Tibial artery (tissue), 4 donors: Measurements from ENCODE around the gene MYL3.
A peak's percentile ranks its signal among the peaks of the same experiment; 100 is the strongest.

Experiments
- DNase-seq, 2 donors: peaks; one replicate each; pipeline ENCODE4 v3.0.0-alpha.2; 2019
- H3K27ac ChIP-seq, 2 donors: fragments of 200-600 bp; sonication (generic) in 1 of 2; 1 replicate in 1 of 2; 2 replicates in 1 of 2; pipeline ENCODE4 v1.5.1; 2018 to 2019; ENCODE audit warnings: mild to moderate bottlenecking in 1 of 2
- H3K27me3 ChIP-seq, 2 donors: fragments of 200-600 bp; sonication (generic) in 1 of 2; one replicate each; pipeline versions ENCODE4 v1.5.1 to v1.6.0; 2016 to 2019
- H3K36me3 ChIP-seq, 3 donors: fragments of 200-600 bp; sonication (generic) in 2 of 3; one replicate each; pipeline ENCODE4 v1.5.1; 2016 to 2019; ENCODE audit warnings: mild to moderate bottlenecking in 2 of 3
- H3K4me1 ChIP-seq, 4 donors: fragments of 200-600 bp; sonication (generic) in 2 of 4; 1 replicate in 3 of 4; 2 replicates in 1 of 4; pipeline ENCODE4 v1.5.1; 2016 to 2019
- H3K4me3 ChIP-seq, 2 donors: fragments of 200-600 bp; sonication (generic) in 1 of 2; 1 replicate in 1 of 2; 2 replicates in 1 of 2; pipeline ENCODE4 v1.5.1; 2018 to 2019; ENCODE audit warnings: mild to moderate bottlenecking in 2 of 2
- H3K9me3 ChIP-seq, 3 donors: fragments of 200-600 bp; sonication (generic) in 1 of 3; one replicate each; pipeline ENCODE4 v1.5.1; 2016 to 2019
- intact Hi-C: fragments of 100-400 bp; cut with DNase I; formaldehyde crosslinking; loops from one replicate; pipeline ENCODE4 v1.15.0; 2023; ENCODE audit warnings: low total_unique reads
- TF ChIP-seq, protein P1 (sequence below), 2 experiments: fragments of 200-600 bp in 1 of 2; fragments of 450-650 bp in 1 of 2; IDR thresholded peaks; one replicate each; pipeline ENCODE4 v1.5.1; 2017 to 2019; ENCODE audit warnings: antibody characterized with exemption in 2 of 2, mild to moderate bottlenecking in 1 of 2, moderate library complexity in 1 of 2

MYL3 gene

DNA sequence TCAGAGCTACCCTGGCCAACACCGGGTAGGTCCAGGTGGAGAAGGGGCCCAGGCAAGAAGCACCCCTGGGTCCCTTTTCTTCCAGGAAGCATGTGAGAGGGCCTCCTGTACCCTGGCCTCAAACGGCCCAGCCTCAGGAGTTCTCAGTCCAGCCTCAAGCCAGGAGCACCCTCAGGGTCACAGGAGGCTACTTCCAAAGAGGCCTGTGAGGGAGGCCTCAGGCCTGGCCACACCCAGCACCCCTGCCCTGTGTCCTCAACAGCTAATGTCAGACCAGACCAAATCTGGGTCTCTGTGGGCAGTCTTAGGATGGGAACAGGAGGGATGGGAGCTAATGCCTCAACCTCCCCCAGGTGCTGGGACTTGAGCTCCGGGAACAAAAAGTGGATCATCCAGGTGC lies 37.8 kb upstream of the MYL3 start:
- Histone ChIP-seq H3K9me3 (no peaks in the 10 kb centered on the region), H3K4me1 (peaks cover 0 to 31% (median 27%) of the 10 kb centered on the region in 4 donors), H3K27me3 (no peaks in the 10 kb centered on the region), H3K36me3 (peaks cover 0 to 4% (median 0%) of the 10 kb centered on the region in 3 donors), H3K4me3 (no peak overlapping the region), H3K27ac (no peak overlapping the region)
- no peak for DNase-seq
- TF ChIP-seq, protein P1, sequence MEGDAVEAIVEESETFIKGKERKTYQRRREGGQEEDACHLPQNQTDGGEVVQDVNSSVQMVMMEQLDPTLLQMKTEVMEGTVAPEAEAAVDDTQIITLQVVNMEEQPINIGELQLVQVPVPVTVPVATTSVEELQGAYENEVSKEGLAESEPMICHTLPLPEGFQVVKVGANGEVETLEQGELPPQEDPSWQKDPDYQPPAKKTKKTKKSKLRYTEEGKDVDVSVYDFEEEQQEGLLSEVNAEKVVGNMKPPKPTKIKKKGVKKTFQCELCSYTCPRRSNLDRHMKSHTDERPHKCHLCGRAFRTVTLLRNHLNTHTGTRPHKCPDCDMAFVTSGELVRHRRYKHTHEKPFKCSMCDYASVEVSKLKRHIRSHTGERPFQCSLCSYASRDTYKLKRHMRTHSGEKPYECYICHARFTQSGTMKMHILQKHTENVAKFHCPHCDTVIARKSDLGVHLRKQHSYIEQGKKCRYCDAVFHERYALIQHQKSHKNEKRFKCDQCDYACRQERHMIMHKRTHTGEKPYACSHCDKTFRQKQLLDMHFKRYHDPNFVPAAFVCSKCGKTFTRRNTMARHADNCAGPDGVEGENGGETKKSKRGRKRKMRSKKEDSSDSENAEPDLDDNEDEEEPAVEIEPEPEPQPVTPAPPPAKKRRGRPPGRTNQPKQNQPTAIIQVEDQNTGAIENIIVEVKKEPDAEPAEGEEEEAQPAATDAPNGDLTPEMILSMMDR (IDR thresholded peaks at IDR 0.05), result no peak
- intact Hi-C loops, result no loop called here

DNA sequence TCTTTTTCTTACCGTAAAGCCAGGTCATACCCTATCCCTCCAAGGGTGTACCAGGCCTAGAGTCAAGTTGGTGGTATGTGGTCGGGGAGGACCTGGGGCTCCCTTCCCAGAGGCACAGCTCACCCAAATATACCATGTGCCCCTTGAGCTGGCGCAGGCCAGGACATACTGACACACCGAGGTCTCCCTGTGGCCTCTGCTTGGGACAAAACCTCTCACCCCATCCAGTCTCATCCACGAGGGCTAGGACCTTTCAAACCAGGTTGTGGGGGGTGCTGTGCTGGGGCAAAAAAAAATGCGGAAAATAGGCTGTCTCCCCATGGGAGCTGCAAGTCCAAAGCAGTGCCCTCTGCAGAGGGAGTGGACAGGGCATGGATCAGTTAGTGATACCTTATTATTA lies 37.1 kb upstream of the MYL3 start:
- no peaks in the 10 kb centered on the region for H3K9me3 ChIP-seq
- intact Hi-C loops, result no loop called here
- peak overlapping the region; percentile 14 to 39 for H3K27ac ChIP-seq
- H3K36me3 ChIP-seq, result peaks cover 0 to 4% (median 0%) of the 10 kb centered on the region in 3 donors
- H3K4me3 ChIP-seq, result no peak overlapping the region
- no peaks in the 10 kb centered on the region for H3K27me3 ChIP-seq
- H3K4me1 ChIP-seq, result peaks cover 0 to 31% (median 27%) of the 10 kb centered on the region in 4 donors
- no peak for DNase-seq
- TF ChIP-seq, protein P1 (IDR thresholded peaks at IDR 0.05), result no peak

DNA sequence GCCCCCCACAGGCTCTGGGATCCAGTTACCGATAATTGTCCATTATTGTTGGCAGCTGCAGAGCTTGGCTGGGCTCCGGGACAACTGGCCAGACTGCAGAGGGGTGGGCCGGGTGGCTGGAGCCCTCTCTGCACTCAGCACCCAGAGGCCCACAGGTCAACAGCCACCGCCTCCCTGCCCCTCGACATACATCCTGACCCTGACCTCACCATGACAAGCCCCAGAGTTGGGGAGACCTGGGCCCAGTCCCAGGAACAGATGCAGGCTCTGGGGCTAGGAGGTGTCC lies 36.7 kb upstream of the MYL3 start:
- Histone ChIP-seq H3K27ac (peak overlapping the region; percentile 14 to 39), H3K27me3 (no peaks in the 10 kb centered on the region), H3K9me3 (no peaks in the 10 kb centered on the region), H3K4me1 (peaks cover 0 to 31% (median 27%) of the 10 kb centered on the region in 4 donors), H3K4me3 (no peak overlapping the region), H3K36me3 (peaks cover 0 to 4% (median 0%) of the 10 kb centered on the region in 3 donors)
- peak in 1 of 2 donors; percentile 79 for DNase-seq
- intact Hi-C loops, result no loop called here
- TF ChIP-seq, protein P1 (IDR thresholded peaks at IDR 0.05), result no peak

DNA sequence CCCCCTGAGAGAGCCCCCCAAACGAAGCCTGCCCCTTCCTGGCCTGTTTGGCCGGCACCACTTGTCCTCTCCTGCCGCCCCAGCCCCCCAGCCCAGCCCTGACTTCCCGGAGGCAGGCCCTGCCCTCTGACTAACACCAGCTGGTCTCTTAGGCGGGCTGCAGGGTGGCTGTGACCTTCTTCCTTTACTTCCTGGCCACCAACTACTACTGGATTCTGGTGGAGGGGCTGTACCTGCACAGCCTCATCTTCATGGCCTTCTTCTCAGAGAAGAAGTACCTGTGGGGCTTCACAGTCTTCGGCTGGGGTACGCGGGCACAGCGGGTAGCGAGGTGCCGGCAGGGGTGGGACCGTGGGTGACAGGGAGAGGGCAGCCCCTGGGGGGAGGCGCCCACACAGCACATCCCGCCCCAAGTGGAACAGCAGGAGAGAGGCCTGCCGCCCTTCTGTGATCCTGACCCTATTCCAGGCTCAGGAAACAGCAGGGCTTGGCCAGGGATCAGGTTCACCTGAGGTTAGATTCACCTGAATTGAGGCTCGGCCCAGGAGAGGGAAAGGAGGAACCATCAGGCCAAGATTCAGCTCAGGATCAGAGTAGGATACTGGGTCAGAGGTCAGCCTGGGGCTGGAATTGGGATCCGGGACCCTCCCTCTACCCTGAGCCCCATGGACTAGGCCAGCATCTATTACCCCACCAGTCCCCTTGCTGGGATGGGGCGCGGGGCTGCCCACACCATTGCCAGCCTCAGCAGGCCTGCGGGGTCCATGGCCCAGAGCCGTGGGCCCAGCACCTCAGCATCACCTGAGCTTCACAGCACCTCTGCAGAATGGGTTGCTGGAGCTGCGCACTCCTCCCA lies 36.1 kb upstream of the MYL3 start:
- peak in 1 of 2 donors; percentile 74 for DNase-seq
- Histone ChIP-seq H3K4me1 (peaks cover 0 to 32% (median 27%) of the 10 kb centered on the region in 4 donors), H3K9me3 (no peaks in the 10 kb centered on the region), H3K36me3 (peaks cover 0 to 4% (median 0%) of the 10 kb centered on the region in 3 donors), H3K27me3 (no peaks in the 10 kb centered on the region), H3K27ac (peak overlapping the region; percentile 39 to 68), H3K4me3 (peak overlapping the region; percentile 18 to 44)
- intact Hi-C loops, result no loop called here
- TF ChIP-seq, protein P1 (IDR thresholded peaks at IDR 0.05), result no peak

DNA sequence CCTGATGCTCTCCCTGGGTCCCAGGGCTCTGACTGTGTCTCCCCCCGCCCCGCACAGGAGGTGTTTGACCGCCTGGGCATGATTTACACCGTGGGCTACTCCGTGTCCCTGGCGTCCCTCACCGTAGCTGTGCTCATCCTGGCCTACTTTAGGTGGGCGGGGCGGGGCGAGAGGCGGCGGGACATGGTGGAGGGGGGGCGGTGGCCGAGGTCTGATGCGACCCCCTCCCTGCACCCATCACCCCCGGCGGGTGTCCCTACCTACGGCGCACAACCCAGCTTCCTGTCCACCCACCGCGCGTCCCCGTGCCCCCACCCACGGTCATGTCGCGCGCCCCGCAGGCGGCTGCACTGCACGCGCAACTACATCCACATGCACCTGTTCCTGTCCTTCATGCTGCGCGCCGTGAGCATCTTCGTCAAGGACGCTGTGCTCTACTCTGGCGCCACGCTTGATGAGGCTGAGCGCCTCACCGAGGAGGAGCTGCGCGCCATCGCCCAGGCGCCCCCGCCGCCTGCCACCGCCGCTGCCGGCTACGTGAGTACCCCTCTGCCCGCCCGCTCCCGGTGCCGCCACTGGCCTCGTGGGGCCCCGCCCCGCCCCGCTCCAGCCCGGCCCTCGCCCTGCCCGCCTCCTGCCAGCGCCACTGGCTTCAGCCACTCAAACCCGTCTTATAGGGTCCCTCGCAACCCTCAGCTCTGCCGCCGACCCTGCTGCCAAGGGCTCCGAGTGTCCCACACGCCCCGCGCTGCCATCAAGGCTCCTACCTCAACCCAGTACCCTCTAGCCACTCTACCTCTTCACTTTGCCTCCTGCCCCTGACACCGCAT lies 35.3 kb upstream of the MYL3 start:
- peak overlapping the region; percentile 39 to 68 for H3K27ac ChIP-seq
- TF ChIP-seq, protein P1 (IDR thresholded peaks at IDR 0.05), result no peak
- peak overlapping the region; percentile 18 to 44 for H3K4me3 ChIP-seq
- H3K36me3 ChIP-seq, result peaks cover 0 to 4% (median 0%) of the 10 kb centered on the region in 3 donors
- H3K9me3 ChIP-seq, result no peaks in the 10 kb centered on the region
- intact Hi-C loops, result no loop called here
- no peaks in the 10 kb centered on the region for H3K27me3 ChIP-seq
- DNase-seq, result peak in 1 of 2 donors; percentile 72
- peaks cover 0 to 36% (median 32%) of the 10 kb centered on the region in 4 donors for H3K4me1 ChIP-seq
